ENCODE measurements around the gene NKTR. TPM values are rescaled to one million over a fixed set of nuclear protein-coding genes. Genes with fewer than 3 reads are reported as not detected.

NKTR gene
- total RNA-seq, 1 donor from 2014 or later: 142 TPM

DNA sequence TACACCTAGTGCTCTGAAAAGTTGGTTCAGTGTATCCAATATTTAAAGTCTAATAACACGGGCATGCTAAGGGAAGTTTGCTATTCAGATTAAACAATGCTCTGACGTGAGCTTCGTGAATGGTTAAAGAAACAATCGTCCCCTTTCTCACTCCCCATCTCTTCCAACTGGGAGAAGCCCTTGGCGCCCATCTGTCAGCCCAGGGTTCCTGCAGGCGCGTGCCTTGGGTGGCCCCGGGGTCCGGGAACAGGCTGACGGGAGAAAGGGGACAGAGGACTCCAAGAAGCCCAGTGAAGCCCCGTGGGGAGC, 19.1 kb upstream of the NKTR start:
- no peaks in the 10 kb centered on the region for H3K27me3 Mint-ChIP-seq
- TF ChIP-seq, protein P1, sequence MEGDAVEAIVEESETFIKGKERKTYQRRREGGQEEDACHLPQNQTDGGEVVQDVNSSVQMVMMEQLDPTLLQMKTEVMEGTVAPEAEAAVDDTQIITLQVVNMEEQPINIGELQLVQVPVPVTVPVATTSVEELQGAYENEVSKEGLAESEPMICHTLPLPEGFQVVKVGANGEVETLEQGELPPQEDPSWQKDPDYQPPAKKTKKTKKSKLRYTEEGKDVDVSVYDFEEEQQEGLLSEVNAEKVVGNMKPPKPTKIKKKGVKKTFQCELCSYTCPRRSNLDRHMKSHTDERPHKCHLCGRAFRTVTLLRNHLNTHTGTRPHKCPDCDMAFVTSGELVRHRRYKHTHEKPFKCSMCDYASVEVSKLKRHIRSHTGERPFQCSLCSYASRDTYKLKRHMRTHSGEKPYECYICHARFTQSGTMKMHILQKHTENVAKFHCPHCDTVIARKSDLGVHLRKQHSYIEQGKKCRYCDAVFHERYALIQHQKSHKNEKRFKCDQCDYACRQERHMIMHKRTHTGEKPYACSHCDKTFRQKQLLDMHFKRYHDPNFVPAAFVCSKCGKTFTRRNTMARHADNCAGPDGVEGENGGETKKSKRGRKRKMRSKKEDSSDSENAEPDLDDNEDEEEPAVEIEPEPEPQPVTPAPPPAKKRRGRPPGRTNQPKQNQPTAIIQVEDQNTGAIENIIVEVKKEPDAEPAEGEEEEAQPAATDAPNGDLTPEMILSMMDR (IDR thresholded peaks at IDR 0.05; ENCODE audit: unreplicated experiment): no peak
- H3K36me3 Mint-ChIP-seq (ENCODE audit: insufficient read depth): peaks cover 17% of the 10 kb centered on the region
- no peak for DNase-seq (ENCODE audit: low spot score, unreplicated experiment)
- peaks cover 24% of the 10 kb centered on the region for H3K4me1 Mint-ChIP-seq (ENCODE audit: low read depth)
- H3K9me3 Mint-ChIP-seq (ENCODE audit: low read depth): no peaks in the 10 kb centered on the region
- peak overlapping the region; percentile 93 for H3K4me3 Mint-ChIP-seq (ENCODE audit: low read depth)
- peak overlapping the region; percentile 84 for H3K27ac Mint-ChIP-seq

DNA sequence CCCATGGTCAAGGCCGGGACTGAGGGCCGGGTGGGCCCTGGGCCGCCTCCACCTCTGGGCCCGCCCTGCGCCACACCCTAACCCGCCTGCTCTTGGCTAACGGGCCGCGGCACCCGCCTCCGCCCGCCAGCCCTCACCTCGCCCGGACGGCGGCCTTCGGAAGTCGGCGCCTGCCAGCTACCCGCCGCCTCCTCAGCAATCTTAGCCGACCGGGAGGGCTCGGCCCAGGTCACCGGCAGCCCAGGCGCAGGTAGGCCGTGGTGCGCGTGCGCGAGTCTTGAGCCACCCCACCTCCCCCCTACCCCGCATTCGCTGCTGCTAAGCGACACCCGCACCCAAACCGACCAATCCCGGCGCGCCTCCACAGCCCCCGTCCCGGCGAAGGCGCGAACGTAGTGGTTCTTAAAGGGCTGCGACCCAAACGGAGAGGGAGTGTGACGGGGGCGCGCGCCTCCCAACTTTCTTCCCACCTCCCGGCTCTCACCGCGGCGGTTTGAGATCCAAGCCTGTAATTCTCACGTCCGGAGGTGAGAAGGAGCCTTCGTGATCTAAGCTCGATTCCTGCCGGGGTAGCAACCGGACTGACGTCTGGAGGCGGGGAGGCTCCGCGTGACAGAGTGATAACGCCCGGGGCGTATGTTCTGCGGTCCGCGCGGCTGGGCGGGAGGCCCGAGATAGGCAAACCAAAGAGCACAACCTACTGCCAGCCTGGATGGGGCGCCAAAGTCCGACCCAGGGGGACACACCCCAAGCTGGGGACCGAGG, 18.6 kb upstream of the NKTR start, which contains the start of gene SEC22C:
Gene SEC22C (minus strand): TSS at position 259 of the 765 bp plus-strand sequence. CDS start 12,921 bp downstream, outside the sequence.
- Mint-ChIP-seq H3K4me1 (ENCODE audit: low read depth) (peaks cover 24% of the 10 kb centered on the region), H3K4me3 (ENCODE audit: low read depth) (peak within 1 kb of the TSS; percentile 93), H3K27ac (peak within 1 kb of the TSS; percentile 97), H3K27me3 (no peaks in the 10 kb centered on the region), H3K36me3 (ENCODE audit: insufficient read depth) (peaks cover 14% of the 10 kb centered on the region), H3K9me3 (ENCODE audit: low read depth) (no peaks in the 10 kb centered on the region)
- DNase-seq (ENCODE audit: low spot score, unreplicated experiment): peak; percentile 96
- TF ChIP-seq, protein P1 (IDR thresholded peaks at IDR 0.05; ENCODE audit: unreplicated experiment): no peak

DNA sequence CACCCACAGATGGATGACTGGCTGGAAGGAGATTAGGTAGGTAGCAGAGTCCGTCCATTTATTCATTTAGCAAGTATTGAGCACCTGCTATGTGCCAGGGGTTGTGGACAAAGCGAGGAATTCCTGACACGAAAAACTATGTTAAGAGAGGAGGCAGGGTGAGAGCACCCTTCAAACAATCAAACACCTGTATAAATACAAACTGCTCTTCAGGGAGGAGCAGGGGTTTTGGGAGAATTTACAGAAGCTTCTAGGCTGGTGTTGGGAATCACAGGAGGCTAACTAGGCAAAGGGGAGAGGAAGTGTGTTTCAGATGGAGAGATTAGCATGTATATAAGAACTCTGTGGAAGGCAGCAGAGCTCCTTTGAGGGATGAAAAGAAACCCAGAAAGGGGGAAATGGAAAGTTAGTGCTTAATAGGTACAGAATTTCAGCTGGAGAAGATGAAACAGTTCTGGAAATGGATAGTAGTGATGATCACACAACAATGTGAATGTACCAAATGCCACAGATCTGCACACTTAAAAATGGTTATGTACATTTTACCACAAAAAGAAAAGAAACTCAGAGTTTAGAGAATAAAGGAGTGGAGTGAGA, 17.9 kb upstream of the NKTR start:
- Mint-ChIP-seq H3K9me3 (ENCODE audit: low read depth) (no peaks in the 10 kb centered on the region), H3K4me1 (ENCODE audit: low read depth) (peaks cover 24% of the 10 kb centered on the region), H3K27me3 (no peaks in the 10 kb centered on the region), H3K27ac (peak overlapping the region; percentile 97), H3K36me3 (ENCODE audit: insufficient read depth) (peaks cover 10% of the 10 kb centered on the region), H3K4me3 (ENCODE audit: low read depth) (peak overlapping the region; percentile 93)
- TF ChIP-seq, protein P1 (IDR thresholded peaks at IDR 0.05; ENCODE audit: unreplicated experiment): no peak
- no peak for DNase-seq (ENCODE audit: low spot score, unreplicated experiment)

DNA sequence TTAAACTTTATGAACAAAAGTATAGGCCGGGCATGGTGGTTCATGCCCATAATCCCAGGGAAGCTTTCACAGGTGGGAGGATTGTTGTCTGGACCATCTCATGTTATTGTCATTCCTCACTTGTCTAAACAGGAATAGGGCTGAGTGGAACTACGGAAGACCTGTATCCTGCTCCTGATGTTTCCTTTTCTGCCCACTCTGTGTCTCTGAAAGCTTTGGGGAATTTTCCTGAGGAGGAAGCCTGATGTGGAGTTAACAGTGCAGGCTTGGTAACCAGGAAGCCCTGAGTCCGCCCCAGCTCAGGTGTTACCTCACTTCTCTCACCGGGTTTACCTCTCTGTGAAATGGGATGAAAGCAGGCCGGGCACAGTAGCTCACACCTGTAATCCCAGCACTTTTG, 11.9 kb upstream of the NKTR start:
- peaks cover 14% of the 10 kb centered on the region for H3K4me1 Mint-ChIP-seq (ENCODE audit: low read depth)
- H3K36me3 Mint-ChIP-seq (ENCODE audit: insufficient read depth): no peaks in the 10 kb centered on the region
- no peaks in the 10 kb centered on the region for H3K9me3 Mint-ChIP-seq (ENCODE audit: low read depth)
- H3K27ac Mint-ChIP-seq: no peak overlapping the region
- H3K4me3 Mint-ChIP-seq (ENCODE audit: low read depth): no peak overlapping the region
- no peaks in the 10 kb centered on the region for H3K27me3 Mint-ChIP-seq
- no peak for DNase-seq (ENCODE audit: low spot score, unreplicated experiment)
- TF ChIP-seq, protein P1 (IDR thresholded peaks at IDR 0.05; ENCODE audit: unreplicated experiment): no peak

DNA sequence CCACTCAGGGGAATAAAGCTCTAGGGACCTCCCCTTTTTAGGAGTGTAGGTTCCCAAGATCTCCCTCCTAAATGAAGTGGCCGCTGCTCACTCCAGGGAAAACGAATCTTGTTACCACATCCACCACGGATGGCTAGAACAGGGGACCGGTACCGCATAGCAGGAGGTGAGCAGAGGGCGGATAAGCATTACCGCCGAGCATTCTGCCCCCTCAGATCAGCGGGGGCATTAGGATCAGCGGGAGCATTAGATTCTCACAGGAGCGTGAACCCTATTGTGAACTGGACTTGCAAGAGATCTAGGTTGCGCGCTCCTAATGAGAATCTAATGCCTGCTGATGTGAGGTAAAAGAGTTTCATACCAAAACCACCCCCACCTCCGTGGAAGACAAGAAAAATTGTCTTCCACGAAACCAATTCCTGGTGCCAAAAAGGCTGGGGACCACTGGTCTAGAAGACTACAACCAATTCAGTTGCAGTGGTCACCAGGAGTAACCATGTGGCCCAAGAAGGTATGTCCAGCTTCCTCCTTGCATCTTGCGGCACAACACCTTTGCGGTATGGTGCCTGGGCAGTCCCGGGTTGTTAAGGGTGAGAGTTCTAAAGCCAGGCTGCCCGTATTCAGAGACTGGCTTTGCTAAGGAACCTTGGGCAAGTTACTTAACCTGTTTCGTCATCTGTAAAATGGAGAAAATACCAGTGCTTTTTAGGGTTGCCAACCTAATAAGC, 10.9 kb upstream of the NKTR start:
- no peaks in the 10 kb centered on the region for H3K27me3 Mint-ChIP-seq
- H3K27ac Mint-ChIP-seq: peak overlapping the region; percentile 96
- peak overlapping the region; percentile 95 for H3K4me3 Mint-ChIP-seq (ENCODE audit: low read depth)
- no peaks in the 10 kb centered on the region for H3K36me3 Mint-ChIP-seq (ENCODE audit: insufficient read depth)
- no peaks in the 10 kb centered on the region for H3K9me3 Mint-ChIP-seq (ENCODE audit: low read depth)
- TF ChIP-seq, protein P1 (IDR thresholded peaks at IDR 0.05; ENCODE audit: unreplicated experiment): no peak
- H3K4me1 Mint-ChIP-seq (ENCODE audit: low read depth): peaks cover 14% of the 10 kb centered on the region
- no peak for DNase-seq (ENCODE audit: low spot score, unreplicated experiment)

All from progenitor cell of endocrine pancreas (in vitro differentiated cells).